Activated CD4-positive, CD25-positive, alpha-beta regulatory T cell (primary cell): ENCODE data around the gene IGF2.
"Not testable (repeated sequence)": the region's sequence is repeated elsewhere in the genome, so short reads cannot be mapped to it uniquely, and the experiment has no call there.

Source experiments
- DNase-seq, 4 experiments: peaks; one replicate each; lab custom pipeline; 2025; lab: John Stamatoyannopoulos, UW

The IGF2 gene

DNA sequence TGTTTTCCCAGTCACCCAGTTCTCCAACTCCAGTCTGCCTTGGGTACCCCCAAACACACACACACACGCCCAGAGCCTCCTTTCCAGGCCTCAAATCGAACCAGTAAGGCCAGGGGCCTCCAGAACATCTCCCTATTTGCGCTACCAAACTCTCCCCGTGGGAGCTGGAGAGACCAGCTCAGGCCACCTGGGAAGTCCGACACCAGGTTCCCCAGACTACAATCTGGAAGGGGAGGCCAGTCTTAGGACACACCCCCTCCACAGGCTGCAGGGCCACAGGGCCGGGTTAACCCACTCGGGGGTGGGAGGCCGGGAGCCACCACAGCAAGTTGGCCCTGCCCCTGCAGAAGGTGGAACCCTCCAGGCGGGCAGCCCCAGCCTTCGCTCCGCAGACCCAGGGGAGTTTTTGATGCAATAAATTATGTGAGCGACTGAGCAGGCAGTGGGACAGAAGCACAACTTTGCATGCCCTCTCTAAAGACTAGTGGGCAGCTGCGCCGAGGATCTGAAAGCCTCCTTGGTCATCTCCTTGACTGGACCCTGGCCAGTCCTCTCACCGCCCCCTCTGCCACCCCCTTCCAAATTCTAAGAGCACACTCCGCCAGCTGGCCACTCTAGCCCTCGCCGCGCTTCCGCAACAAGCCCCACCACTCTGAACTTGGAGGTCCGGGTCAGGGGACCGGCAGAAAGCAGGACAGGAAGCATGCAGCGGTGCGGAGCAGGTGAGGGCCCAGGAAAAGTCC is 2.8 kb downstream of the IGF2 start:
- DNase-seq = no peak

- DNase-seq = no peak
Measured at GRCh38 chr11:2135648-2136201, 3.5 kb downstream of the IGF2 start.

DNA sequence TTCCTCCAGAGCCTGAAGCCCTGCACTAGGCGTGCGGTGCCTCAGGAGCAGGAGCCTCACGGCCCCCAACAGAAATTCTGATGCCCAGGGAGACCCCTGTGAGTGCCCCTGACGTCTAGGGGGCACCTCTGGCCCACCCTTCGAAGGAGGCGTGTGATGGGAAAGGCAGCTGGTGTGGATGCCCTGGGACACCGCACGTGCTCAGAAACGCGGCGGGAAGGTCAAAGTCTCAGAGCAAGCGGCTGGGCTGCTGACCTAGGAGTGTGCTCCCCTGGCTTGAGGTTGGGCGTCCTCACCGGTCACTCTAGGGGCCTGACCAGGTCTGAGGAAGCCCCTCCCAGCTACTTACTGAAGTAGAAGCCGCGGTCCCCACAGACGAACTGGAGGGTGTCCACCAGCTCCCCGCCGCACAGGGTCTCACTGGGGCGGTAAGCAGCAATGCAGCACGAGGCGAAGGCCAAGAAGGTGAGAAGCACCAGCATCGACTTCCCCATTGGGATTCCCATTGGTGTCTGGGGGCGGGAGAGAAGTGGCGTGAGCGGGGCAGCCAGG is 4.1 kb downstream of the IGF2 start:
- no peak for DNase-seq

DNA sequence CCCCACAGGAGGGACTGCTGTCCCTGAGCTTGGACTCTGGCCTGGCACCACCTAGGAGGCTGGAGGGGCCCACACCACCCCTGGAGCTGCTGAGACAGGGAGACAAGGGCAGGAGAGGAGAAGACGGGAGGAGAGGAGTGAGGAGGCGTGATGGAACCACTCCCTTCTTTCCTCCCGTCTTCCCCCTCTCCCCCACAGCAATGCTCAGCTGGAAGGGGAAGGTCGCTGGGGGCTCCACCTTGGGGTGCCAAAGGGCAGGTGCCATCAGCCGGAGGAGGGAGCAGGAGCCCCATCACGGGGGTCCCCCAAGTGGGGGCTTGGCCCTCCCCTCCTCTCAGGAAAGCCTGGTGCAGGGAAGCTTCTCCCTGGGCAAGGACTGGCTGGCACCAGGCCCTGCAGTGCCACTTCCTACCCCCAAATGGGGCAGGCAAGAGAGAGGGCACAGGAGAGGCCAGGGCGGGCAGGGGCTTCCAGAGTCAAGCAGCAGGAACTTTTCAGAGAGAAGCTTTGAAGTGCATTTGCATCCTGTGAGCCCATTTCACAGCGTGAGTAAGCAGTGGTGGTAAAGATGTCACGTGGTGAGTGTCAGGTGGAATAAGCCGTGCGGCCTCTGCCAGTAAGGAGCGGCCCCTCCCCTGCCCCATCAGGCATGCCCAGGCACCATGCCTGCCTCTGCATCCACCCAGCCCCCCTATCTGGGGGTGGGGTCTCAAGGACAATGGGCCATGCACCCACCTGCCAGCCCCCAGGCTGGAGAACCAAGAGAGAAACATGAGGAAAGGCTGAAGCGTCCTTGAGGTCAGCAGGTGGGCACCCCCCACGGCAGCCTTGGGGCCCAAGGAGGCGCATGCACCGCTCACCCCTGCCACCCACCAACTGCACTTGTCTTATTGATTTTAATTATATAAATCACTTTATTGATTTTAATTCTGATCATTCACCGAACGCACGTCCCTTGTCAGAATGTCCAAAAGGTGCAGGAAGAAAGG is 4.9 kb downstream of the IGF2 start:
- no peak for DNase-seq

- no peak for DNase-seq
Measured at GRCh38 chr11:2133241-2134021, 5.8 kb downstream of the IGF2 start.

- DNase-seq = no peak
Measured at GRCh38 chr11:2132874-2133240, 6.3 kb downstream of the IGF2 start.

DNA sequence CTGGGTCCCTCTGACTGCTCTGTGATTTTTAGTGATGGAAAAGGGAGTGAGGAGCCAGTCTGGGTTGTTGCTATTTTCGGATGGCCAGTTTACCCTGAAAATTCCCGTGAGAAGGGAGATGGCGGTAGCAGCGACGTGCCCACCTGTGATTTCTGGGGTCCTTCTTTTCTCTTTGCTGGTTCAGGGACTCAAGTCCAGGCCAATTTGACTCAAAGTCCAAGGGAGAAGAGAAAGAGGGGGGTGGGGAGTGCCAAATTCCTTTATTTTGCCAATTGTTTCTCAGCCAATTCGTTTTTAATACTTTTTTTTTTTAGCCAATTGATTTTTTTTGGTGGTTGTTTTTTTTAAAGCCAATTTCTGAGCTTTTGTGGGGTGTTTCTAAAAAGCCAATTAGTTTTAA is 6.9 kb downstream of the IGF2 start:
- no peak for DNase-seq

- no peak for DNase-seq
Measured at GRCh38 chr11:2131371-2132236, 7.6 kb downstream of the IGF2 start.

DNA sequence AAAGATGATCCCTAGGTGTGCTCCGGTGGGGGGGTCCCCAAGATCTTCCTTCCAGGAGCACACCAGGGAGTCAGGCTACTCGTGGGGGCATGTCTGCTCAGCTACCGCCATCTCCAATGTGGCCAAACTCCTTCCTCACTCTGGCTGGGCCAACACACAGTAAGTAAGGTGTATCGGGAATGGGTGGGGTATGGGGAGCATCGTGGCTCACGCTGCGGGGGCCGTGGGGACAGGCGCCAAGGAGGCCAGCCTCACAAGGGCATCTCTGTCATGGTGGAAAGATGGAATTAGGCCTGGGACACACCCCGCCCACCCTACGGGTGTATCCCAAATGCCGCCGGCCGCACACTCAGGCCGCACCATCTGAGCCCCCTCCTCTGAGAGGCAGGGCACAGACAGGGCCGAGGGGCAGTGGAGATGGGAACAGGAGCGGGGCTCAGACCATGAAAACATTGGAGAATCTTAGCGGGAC is 8.3 kb downstream of the IGF2 start:
- DNase-seq = no peak

GRCh38 chr11:2129699-2130366 is 9.4 kb downstream of the IGF2 start:
- no peak for DNase-seq

DNA sequence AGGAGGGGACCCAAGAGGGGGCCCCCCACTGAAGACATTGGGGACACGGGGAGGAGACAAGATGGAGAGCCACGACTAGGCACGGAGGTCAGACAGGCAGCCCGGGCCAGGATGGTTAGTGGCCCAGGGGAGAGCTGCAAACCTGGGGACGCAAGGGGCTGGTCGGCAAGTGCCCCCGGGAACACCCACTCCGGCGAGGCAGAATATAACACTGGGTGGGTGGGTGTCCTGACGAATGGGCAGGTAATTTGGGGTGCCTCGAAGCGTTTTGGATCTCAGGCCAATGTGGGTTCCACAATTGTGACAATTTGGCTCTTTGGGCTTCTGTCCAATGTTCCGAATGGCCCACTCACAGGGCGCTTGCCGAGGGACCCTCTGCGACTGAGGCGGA is 9.9 kb downstream of the IGF2 start:
- DNase-seq = no peak

GRCh38 chr11:2128511-2129307 is 10.5 kb downstream of the IGF2 start:
- no peak for DNase-seq

DNA sequence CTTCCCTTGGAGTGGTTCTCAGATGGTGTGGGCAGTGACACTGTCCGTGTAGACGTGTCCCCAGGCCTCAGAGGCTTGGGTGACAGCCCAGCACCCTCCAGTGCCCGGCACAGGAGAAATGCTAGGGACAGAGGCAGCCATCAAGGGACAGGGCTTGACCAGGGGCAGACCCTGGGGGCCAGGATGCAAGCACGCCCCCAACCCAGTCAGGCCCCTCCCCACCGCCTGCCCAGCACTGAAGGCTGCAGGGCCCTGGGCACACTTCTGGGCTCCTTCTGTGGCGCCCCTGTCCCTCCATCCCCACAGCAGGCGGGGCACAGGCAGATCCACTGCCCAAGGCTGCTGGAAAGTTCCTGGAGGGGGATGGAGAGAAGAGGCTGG is 11.1 kb downstream of the IGF2 start:
- DNase-seq = no peak

DNA sequence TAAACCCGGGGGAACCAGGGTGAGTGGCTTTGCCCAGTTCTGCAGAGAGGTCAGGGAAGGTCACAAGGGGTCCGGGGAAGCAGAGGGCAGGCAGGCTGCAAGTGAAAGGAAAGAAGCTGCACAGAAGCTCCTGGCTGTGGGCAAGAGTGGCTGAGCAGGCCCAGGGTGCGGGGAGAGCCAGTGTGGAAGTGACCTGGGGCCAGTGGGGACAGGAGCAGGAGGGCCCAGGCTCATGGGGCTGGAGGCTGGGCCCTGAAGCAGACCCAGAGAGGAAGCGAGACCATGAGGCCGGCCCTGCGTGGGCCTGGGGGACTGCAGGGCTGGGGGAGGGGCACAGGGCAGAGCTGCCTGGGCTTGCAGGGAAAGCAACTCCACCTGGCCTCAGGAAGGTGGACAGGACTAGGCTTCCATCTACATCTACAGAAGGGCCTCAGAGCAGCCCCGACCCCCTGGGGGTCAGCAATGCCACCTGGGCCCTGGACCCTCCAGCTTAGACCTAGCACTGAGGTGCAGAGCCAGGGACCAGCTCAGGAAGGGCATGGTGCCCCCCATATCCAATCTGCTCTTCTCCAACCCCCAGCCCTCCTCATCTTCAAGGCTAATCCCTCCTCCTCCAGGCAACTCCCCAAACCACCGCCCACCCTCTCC is 11.6 kb downstream of the IGF2 start:
- no peak for DNase-seq

DNA sequence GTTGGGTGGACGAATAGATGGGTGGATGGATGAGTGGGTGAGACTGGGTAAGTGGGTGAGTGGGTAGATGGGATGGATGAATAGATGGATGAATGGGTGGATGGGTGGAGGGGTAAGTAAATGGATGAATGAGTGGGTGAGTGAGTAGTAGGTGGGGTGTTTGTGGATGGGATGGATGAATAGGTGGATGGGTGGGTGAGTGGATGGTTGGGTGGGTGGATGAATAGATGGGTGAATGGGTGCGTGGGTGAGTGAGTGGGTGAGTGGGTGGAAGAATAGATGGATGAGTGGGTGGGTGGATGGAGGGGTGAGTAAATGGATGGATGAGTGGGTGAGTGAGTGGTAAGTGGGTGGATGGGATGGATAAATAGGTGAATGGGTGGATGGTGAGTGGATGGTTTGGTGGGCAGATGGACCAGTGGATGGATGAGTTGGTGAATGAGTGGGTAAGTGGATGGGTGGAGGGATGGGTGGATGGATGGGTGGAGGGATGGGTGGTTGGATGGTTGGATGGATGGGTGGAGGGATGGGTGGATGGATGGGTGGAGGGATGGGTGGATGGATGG is 12.6 kb downstream of the IGF2 start:
- DNase-seq = no peak

GRCh38 chr11:2124736-2125484 is 14.3 kb downstream of the IGF2 start:
- DNase-seq = not testable (repeated sequence)

- DNase-seq = no peak
Measured at GRCh38 chr11:2123628-2123960, 15.6 kb downstream of the IGF2 start.
